Osteocyte (in vitro differentiated cells): ENCODE results near the gene LMNB1. TPM values are rescaled to one million over a fixed set of nuclear protein-coding genes. Genes with fewer than 3 reads are reported as not detected.

ENCODE experiments used
- DNase-seq: peaks from one replicate; pipeline ENCODE4 v3.0.0; 2021; ENCODE audit warnings: mixed read lengths; ENCODE audit not compliant: unreplicated experiment; ENCODE audit errors: extremely low spot score
- H3K27ac Mint-ChIP-seq: one replicate; pipeline ENCODE4 v1.8.0; 2021; ENCODE audit warnings: mild to moderate bottlenecking, mixed read lengths; ENCODE audit not compliant: unreplicated experiment
- H3K27me3 Mint-ChIP-seq: one replicate; pipeline ENCODE4 v1.8.0; 2021; ENCODE audit warnings: mixed read lengths; ENCODE audit not compliant: unreplicated experiment
- H3K36me3 Mint-ChIP-seq: one replicate; pipeline ENCODE4 v1.8.0; 2021; ENCODE audit warnings: mixed read lengths; ENCODE audit not compliant: unreplicated experiment
- H3K4me1 Mint-ChIP-seq: one replicate; pipeline ENCODE4 v1.8.0; 2021; ENCODE audit warnings: mixed read lengths; ENCODE audit not compliant: unreplicated experiment
- H3K4me3 Mint-ChIP-seq: one replicate; pipeline ENCODE4 v1.8.0; 2021; ENCODE audit warnings: mild to moderate bottlenecking, moderate library complexity, mixed read lengths; ENCODE audit not compliant: unreplicated experiment
- H3K9me3 Mint-ChIP-seq: one replicate; pipeline ENCODE4 v1.8.0; 2021; ENCODE audit warnings: mixed read lengths; ENCODE audit not compliant: unreplicated experiment
- CTCF ChIP-seq: fragments of 200-600 bp; sonication (generic); IDR thresholded peaks from 2 replicates; pipeline ENCODE4 v1.5.0; 2021; ENCODE audit warnings: antibody characterized with exemption, mild to moderate bottlenecking, moderate library complexity
- total RNA-seq: library from RNA; stranded (reverse); gene quantifications from 2 replicates; pipeline ENCODE4 v1.2.1, GENCODE V29; 2021

LMNB1 gene
- total RNA-seq, 1 donor from 2014 or later = 22.3 TPM

- Mint-ChIP-seq H3K27ac (peak overlapping the region; percentile 16), H3K27me3 (no peaks in the 10 kb centered on the region), H3K4me1 (peaks cover 27% of the 10 kb centered on the region), H3K4me3 (no peak overlapping the region), H3K9me3 (no peaks in the 10 kb centered on the region), H3K36me3 (no peaks in the 10 kb centered on the region)
- TF ChIP-seq CTCF = no peak
- DNase-seq = no peak
These were observed 22.8 kb downstream of the LMNB1 start for GRCh38 chr5:126799780-126800179.

DNA sequence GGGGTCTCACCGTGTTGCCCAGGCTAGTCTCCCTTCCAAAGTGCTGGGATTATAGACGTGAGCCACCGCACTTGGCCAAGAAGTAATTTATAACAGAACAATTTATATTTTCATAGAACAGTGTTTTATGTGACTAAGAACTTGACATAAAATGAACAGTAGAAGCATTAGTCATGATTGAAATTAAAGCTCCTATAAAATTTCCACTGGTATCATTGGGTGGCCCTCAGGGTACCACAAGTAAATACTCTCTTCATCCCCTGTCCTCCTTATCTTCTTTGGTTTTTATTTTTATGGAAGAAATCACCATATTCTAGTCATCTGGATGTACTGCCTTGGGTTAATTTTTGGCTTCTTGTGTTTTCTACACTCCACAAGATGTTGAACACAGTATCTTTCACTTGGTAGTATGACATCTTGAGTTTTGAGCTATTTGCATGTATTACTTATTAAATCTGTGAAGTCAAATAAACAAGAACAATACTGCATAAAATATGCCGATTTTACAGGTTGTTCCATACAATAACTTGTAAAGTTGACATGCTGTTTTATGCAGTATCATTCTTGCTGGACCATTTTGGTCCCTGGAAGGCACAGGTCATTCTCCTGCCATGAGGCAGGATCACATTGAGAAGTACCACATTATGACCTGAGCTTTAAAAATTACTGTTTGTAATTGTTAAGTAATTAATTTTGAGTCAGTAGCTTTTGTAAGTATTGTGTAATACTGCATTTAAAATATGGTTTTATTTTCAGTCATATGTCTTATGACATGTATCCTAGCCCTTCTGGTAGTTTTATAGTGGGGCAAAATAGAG, 24.4 kb downstream of the LMNB1 start:
- Mint-ChIP-seq H3K9me3 (no peaks in the 10 kb centered on the region), H3K4me3 (no peak overlapping the region), H3K36me3 (no peaks in the 10 kb centered on the region), H3K4me1 (peaks cover 27% of the 10 kb centered on the region), H3K27ac (peak overlapping the region; percentile 8), H3K27me3 (no peaks in the 10 kb centered on the region)
- no peak for TF ChIP-seq CTCF
- DNase-seq = no peak

DNA sequence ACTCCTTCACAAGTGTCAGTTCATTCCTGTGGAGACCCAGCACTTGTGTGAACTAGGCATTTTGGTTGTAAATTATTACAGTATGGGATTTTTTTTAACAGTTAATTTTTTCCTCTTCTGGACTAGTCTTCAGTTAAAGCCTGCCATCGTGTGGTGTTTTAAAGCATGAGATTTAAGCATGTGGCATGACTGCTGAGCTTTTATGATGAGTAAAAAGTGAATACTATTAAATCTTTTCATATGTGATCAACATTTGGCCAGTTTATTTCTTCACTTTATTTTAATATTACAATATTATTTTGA, 25.0 kb downstream of the LMNB1 start:
- peak; percentile 67 for TF ChIP-seq CTCF
- Mint-ChIP-seq H3K27ac (no peak overlapping the region), H3K36me3 (no peaks in the 10 kb centered on the region), H3K9me3 (no peaks in the 10 kb centered on the region), H3K4me1 (peaks cover 27% of the 10 kb centered on the region), H3K4me3 (no peak overlapping the region), H3K27me3 (no peaks in the 10 kb centered on the region)
- no peak for DNase-seq

DNA sequence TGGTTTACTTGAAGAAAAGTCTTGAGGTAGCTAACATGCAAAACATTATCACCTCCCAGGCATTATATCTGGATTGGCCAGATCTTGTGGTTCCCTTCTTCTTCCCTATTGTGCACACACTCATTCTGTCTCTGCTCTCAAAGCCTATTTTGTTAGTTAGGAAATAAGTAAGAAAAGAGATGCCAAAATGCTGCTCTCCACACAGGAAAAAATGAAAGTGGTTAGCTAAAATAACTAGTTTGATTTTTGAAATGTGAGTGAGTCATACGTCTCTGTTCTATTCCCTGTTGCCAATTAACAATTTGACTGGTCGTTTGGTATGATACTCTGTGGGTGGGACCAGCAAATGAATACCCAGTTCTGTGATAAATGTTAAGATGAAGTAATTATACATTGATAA, 28.1 kb downstream of the LMNB1 start:
- H3K4me3 Mint-ChIP-seq = no peak overlapping the region

More for the DNA sequence above, 28.1 kb downstream of the LMNB1 start:
- Mint-ChIP-seq H3K36me3 (no peaks in the 10 kb centered on the region), H3K27me3 (no peaks in the 10 kb centered on the region), H3K9me3 (no peaks in the 10 kb centered on the region), H3K27ac (peak overlapping the region; percentile 70), H3K4me1 (peaks cover 27% of the 10 kb centered on the region)
- no peak for TF ChIP-seq CTCF
- DNase-seq = no peak
